Measurements from ENCODE around the gene IFT122. TPM values are rescaled to one million over a fixed set of nuclear protein-coding genes. Genes with fewer than 3 reads are reported as not detected.
"Not testable (repeated sequence)": the region's sequence is repeated elsewhere in the genome, so short reads cannot be mapped to it uniquely, and the experiment has no call there.

IFT122 gene
- total RNA-seq, 2 donors from 2014 or later = 20.5 to 26.9 TPM

DNA sequence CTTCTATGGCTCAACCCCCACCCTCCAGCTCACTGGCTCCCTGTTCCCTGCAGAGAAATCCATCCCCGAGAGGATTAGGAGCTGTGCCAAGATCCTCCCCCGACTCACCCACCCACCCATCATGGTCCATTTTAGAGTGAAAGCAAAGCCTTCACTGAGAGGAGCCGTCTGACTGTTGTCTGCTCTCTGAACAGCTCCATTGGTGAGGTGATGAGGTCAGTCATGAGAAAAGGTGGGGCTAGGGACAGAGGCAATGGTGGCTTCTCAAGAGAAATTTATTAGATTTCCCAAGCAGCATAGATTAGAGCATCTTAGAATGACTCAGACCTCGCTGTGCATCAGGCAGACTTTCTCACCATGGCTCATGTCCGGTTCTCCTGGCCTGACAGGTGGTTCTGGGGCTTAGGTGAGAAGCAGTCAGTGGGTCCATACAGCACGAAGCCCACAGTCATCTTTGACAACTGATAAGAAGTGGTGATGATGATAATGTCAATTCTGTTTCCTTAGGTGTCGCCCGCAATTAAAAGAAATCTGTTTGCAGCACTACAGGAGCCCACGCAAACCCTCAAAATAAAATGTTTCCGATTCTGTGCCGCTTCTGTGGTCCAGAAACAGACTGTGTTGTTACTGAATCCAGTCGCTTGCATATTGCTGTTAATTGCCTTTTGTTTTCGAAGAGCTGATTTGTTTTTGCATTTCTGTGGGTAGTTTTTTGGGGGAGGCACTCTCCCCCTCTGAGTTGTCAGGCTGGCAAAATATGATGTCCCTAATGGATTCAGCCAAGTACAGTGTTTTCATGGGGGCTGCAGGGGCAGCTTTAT lies 63.7 kb downstream of the IFT122 start:
- no peak overlapping the region for H3K27ac Mint-ChIP-seq
- no peaks in the 10 kb centered on the region for H3K4me1 Mint-ChIP-seq (ENCODE audit: low read depth)
- no peaks in the 10 kb centered on the region for H3K9me3 Mint-ChIP-seq
- ATAC-seq (replicated peaks in 1 of 2) = no peak
- H3K4me3 Mint-ChIP-seq = no peak overlapping the region
- DNase-seq = no peak
- H3K27me3 Mint-ChIP-seq (ENCODE audit: low read depth) = no peaks in the 10 kb centered on the region
- H3K36me3 Mint-ChIP-seq (ENCODE audit: insufficient read depth in 2 of 2) = no peaks in the 10 kb centered on the region

DNA sequence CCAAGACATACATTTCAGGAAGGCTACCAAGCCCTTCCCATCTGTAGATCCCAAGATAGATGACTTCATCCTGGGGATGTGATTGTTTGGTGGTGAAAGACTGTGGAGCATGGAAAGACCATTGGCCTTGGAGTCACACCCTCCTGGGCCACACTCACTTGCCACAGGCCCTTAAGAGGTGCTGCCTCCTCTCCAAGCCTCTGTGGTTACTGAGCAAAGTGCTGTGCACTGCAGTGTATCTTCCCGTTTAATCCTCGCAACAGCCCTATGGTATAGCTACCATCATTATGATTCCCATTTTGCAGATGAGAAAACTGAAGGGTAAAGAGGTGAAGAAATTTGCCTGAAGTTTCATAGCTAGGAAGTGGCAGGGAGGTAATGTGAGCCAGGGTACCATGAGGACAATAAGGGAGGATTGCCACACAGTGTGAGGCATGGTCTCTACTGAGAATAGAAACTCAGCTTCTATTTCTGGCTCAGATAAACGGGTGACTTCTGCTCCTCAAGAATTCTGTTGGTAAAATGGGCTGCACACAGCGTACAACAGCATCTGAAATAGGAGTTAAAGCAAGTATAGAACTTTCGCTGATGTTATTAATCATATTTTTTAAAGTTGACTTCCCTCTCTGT lies 64.6 kb downstream of the IFT122 start:
- Mint-ChIP-seq H3K27ac (no peak overlapping the region), H3K36me3 (ENCODE audit: insufficient read depth in 2 of 2) (no peaks in the 10 kb centered on the region), H3K27me3 (ENCODE audit: low read depth) (no peaks in the 10 kb centered on the region), H3K4me1 (ENCODE audit: low read depth) (no peaks in the 10 kb centered on the region), H3K9me3 (no peaks in the 10 kb centered on the region), H3K4me3 (no peak overlapping the region)
- ATAC-seq (replicated peaks in 1 of 2) (no peak), DNase-seq (no peak)

DNA sequence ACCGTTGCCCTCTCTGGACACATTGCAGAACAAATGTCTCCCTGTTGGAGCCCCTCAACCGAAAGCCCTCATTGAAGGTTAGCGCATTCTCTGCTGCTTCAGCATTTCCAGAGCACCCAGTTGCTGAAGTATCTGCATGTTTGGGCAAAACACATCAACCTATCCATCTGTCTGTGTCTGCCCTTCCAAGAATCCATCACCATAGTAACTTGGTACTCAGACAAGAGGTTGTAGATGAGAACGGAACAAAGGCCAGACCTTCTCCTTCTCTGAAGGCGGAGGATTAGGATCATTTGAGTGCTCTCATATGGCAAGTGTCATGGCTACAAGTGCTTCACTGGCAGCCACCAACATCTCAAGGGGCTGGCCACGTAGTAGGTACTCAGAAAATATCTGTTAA lies 65.3 kb downstream of the IFT122 start:
- Mint-ChIP-seq H3K27ac (no peak overlapping the region), H3K9me3 (no peaks in the 10 kb centered on the region), H3K4me3 (no peak overlapping the region), H3K4me1 (ENCODE audit: low read depth) (no peaks in the 10 kb centered on the region), H3K27me3 (ENCODE audit: low read depth) (no peaks in the 10 kb centered on the region), H3K36me3 (ENCODE audit: insufficient read depth in 2 of 2) (no peaks in the 10 kb centered on the region)
- DNase-seq = no peak
- no peak for ATAC-seq (replicated peaks in 1 of 2)

DNA sequence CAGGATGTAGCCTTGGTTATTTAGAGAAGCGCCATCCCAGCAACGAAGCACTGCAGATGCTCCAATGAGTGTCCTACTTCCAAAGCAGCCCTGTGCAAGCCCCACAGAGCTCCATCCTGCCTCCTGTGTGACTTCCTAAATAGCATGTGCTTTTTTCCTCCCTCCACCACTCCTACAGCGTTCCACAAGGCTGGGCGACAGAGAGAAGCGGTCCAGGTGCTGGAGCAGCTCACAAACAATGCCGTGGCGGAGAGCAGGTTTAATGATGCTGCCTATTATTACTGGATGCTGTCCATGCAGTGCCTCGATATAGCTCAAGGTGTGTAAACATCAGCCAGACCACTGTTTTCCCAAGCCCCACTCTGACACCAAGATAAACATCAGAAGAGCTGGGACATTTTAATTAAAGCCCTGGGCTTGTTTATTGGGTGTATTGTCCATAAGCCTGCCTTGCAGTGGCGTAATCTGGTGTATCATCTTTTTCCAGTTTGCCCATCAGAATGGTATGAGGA lies 66.3 kb downstream of the IFT122 start:
- ATAC-seq (replicated peaks in 1 of 2) (no peak), DNase-seq (no peak)
- Mint-ChIP-seq H3K27me3 (ENCODE audit: low read depth) (no peaks in the 10 kb centered on the region), H3K4me3 (no peak overlapping the region), H3K9me3 (no peaks in the 10 kb centered on the region), H3K4me1 (ENCODE audit: low read depth) (no peaks in the 10 kb centered on the region), H3K36me3 (ENCODE audit: insufficient read depth in 2 of 2) (no peaks in the 10 kb centered on the region), H3K27ac (no peak overlapping the region)

DNA sequence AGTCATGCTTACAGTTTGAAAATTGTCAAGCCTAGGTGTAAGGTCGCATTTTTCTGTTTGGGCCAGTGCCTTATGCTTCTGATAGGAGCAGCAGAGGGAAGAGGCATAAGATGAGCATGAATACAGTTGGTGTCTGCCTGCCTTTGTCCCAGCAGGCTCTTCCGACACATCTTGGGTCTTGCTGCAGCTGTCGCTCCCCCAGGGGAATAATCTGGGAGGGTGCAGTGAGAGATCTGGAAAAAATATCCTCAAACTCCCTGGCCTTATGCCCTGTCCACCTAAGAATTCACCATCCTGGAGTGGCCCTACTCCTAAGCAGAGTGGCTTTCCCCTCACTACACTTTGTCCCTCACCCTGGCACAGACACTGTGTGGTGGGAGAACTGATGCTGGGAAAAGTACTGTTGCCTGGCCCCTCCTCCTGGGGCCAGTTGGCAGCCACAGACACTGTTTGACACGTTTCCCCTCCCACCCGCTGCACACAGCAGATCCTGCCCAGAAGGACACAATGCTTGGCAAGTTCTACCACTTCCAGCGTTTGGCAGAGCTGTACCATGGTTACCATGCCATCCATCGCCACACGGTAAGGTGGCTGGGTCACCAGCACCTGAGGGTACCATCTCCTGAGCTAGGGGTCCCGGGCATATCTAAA lies 67.3 kb downstream of the IFT122 start:
- Mint-ChIP-seq H3K4me1 (ENCODE audit: low read depth) (no peaks in the 10 kb centered on the region), H3K27ac (no peak overlapping the region), H3K9me3 (no peaks in the 10 kb centered on the region), H3K27me3 (ENCODE audit: low read depth) (no peaks in the 10 kb centered on the region), H3K36me3 (ENCODE audit: insufficient read depth in 2 of 2) (no peaks in the 10 kb centered on the region), H3K4me3 (no peak overlapping the region)
- no peak for ATAC-seq (replicated peaks in 1 of 2)
- no peak for DNase-seq

DNA sequence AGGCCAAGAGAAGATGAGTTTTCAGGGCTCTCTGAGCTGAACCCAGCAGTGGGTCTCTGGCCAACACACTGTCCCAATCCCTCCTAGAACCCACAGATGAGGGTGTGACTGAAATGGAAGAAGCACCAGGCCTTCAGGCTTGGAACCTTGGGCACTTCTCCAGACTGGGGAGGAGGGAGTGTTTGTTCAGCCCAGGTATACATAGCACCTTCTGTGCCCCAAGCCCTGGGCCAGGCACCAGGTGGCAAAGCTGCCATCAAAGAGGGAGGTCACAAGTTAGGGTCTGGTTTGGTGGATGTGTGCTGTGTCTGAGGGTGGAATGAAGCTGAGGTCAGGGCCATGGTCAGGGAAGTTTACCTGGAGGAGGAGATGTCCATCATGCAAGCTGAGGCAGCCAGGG lies 72.6 kb downstream of the IFT122 start:
- DNase-seq (no peak), ATAC-seq (replicated peaks in 1 of 2) (no peak)
- Mint-ChIP-seq H3K27me3 (ENCODE audit: low read depth) (no peaks in the 10 kb centered on the region), H3K4me3 (no peak overlapping the region), H3K9me3 (no peaks in the 10 kb centered on the region), H3K36me3 (ENCODE audit: insufficient read depth in 2 of 2) (peaks cover 0 to 2% of the 10 kb centered on the region in 2 donors), H3K27ac (no peak overlapping the region), H3K4me1 (ENCODE audit: low read depth) (no peaks in the 10 kb centered on the region)

DNA sequence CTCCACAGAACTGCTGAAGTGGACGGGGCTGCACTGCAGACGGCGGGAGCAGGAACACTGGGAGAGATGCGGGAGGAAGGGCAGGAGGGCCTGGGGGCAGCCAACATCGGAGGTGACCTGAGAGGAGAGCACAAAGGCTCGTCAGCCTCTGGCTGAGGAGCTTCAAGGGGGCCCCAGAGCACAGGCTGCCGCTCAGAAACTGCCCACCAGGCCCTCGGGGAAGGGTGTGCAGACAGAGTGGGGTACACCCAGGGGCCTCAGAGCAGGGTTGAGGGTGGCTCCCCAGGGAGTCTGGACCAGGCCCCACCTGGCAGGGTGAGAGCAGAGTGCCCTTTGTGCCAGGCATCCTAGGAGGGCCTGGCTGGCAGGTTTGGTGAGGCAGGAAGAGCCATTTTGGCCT lies 73.7 kb downstream of the IFT122 start:
- H3K27me3 Mint-ChIP-seq (ENCODE audit: low read depth) = no peaks in the 10 kb centered on the region
- DNase-seq = no peak

DNA sequence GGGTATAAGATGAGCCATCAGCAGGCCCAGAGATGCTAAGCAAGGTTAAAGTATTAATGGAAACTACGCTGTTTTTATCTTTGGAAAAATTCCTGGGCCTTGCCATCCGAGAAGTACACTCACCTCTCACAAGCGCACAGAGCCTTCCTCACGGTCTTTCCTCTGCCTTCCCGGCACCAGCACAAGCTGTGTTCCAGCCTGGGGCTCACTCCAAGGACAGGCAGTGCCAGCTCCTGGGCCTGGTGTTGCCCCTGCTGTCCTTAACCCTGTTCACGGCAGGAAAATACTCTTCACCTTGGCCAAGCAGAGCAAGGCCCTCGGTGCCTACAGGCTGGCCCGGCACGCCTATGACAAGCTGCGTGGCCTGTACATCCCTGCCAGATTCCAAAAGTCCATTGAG lies 74.1 kb downstream of the IFT122 start:
- DNase-seq = no peak

More for the DNA sequence above, 73.7 kb downstream of the IFT122 start:
- ATAC-seq (replicated peaks in 1 of 2) = no peak
- Mint-ChIP-seq H3K9me3 (no peaks in the 10 kb centered on the region), H3K27ac (no peak overlapping the region), H3K36me3 (ENCODE audit: insufficient read depth in 2 of 2) (peaks cover 0 to 2% of the 10 kb centered on the region in 2 donors), H3K4me1 (ENCODE audit: low read depth) (no peaks in the 10 kb centered on the region), H3K4me3 (no peak overlapping the region)

DNA sequence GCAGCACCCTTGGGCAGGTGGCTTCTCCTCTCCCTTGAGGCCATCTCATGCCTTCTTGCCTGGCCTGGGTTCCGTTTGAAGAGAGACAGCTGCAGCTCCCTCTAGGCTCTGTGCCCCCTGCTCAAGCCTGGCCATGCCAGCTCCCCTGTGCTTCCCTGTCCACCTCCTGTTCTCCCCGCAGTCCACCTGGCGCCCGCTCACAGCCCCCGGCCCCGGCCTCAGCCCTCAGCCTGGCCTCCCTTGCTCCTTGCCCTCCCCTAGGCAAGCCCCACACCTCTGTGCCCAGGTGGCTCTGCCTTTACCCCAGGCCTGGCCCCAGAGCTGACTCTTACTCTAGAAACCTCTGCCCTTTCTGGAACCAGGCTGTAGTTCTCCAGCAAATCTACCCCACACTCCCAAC lies 74.5 kb downstream of the IFT122 start:
- ATAC-seq (replicated peaks in 1 of 2) = no peak
- DNase-seq = no peak
- no peak overlapping the region for H3K4me3 Mint-ChIP-seq
- no peaks in the 10 kb centered on the region for H3K4me1 Mint-ChIP-seq (ENCODE audit: low read depth)
- no peaks in the 10 kb centered on the region for H3K27me3 Mint-ChIP-seq (ENCODE audit: low read depth)
- no peaks in the 10 kb centered on the region for H3K9me3 Mint-ChIP-seq
- H3K27ac Mint-ChIP-seq = no peak overlapping the region
- peaks cover 0 to 2% of the 10 kb centered on the region in 2 donors for H3K36me3 Mint-ChIP-seq (ENCODE audit: insufficient read depth in 2 of 2)

More for the DNA sequence above, 74.1 kb downstream of the IFT122 start:
- Mint-ChIP-seq H3K27me3 (ENCODE audit: low read depth) (no peaks in the 10 kb centered on the region), H3K27ac (no peak overlapping the region), H3K4me1 (ENCODE audit: low read depth) (no peaks in the 10 kb centered on the region), H3K4me3 (no peak overlapping the region), H3K36me3 (ENCODE audit: insufficient read depth in 2 of 2) (peaks cover 0 to 2% of the 10 kb centered on the region in 2 donors), H3K9me3 (no peaks in the 10 kb centered on the region)
- no peak for ATAC-seq (replicated peaks in 1 of 2)

DNA sequence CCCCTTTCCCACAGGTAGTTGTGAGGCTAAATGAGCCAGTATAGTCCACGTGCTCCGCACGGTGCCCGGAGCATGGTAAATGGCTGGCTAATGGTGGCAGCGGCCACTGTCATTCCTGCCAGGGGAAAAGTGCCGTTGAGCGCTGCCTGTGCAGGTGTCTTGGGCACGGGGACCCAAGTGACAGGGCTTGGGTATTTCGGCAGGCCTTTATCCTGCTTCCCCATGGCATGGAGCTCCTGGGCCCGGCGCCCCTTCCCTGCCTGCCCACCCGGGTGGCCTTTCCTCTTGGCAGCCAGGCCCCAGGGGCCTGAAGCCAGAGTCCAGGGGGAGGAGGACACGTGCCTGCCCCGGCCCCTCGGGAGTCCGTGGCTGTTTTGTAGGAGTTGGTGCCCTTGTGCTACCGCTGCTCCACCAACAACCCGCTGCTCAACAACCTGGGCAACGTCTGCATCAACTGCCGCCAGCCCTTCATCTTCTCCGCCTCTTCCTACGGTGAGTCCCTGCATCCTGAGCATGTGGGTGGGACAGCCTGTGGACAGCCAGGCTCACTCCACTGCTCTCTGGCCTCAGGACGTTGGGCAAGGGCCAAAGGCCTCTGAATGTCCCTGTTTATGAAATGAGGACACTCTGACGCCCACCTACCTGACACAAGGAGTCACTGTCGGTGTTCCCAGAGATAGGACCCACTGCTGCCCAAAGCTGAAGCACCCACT lies 75.2 kb downstream of the IFT122 start:
- not testable (repeated sequence) for H3K27me3 Mint-ChIP-seq (ENCODE audit: low read depth); H3K4me1 Mint-ChIP-seq (ENCODE audit: low read depth); H3K9me3 Mint-ChIP-seq; DNase-seq; H3K4me3 Mint-ChIP-seq; H3K36me3 Mint-ChIP-seq (ENCODE audit: insufficient read depth in 2 of 2); ATAC-seq (replicated peaks in 1 of 2); H3K27ac Mint-ChIP-seq

DNA sequence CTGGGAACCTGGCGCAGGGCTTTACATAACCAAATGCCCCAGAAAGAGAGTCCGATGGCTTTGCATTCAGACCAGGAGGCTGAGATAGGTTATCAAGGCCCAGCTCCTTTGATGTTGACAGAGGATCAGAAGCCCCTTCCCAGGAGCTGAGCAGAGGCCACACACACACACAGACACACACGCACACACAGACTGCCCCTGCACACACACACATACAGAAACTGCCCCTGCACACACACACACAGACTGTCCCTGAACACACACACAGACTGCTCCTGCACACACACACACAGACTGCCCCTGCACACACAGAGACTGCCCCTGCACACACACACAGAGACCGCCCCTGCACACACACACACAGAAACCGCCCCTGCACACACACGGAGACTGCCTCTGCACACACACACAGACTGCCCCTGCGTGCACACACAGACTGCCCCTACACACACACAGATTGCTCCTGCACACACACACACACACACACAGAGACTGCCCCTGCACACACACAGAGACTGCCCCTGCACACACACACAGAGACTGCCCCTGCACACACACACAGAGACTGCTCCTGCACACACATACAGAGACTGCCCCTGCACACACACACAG lies 75.9 kb downstream of the IFT122 start:
- not testable (repeated sequence) for ATAC-seq (replicated peaks in 1 of 2); H3K9me3 Mint-ChIP-seq; H3K4me3 Mint-ChIP-seq; H3K4me1 Mint-ChIP-seq (ENCODE audit: low read depth); H3K27me3 Mint-ChIP-seq (ENCODE audit: low read depth); H3K36me3 Mint-ChIP-seq (ENCODE audit: insufficient read depth in 2 of 2); DNase-seq; H3K27ac Mint-ChIP-seq

DNA sequence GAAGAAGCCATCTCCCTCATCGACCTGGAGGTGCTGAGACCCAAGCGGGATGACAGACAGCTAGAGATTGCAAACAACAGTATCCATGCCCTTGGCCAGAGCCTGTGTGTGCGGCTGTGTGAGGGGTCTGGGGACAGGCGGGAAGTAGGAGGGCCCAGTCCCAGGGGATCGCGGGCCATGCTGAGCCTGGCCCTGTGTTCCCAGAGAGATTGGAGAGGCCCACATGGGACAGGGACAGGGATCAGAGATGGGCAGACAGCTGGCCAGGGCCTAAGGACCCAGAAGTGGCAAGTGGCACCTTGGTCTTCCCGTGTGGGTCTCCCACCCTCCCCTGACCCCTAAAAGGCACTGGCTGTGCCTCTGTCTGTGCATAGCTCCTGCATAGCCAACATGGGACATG lies 77.5 kb downstream of the IFT122 start:
- H3K36me3 Mint-ChIP-seq (ENCODE audit: insufficient read depth in 2 of 2) = peaks cover 0 to 2% of the 10 kb centered on the region in 2 donors
- H3K4me3 Mint-ChIP-seq = no peak overlapping the region
- H3K27me3 Mint-ChIP-seq (ENCODE audit: low read depth) = no peaks in the 10 kb centered on the region
- no peaks in the 10 kb centered on the region for H3K4me1 Mint-ChIP-seq (ENCODE audit: low read depth)
- ATAC-seq (replicated peaks in 1 of 2) (no peak), DNase-seq (no peak)
- no peaks in the 10 kb centered on the region for H3K9me3 Mint-ChIP-seq
- H3K27ac Mint-ChIP-seq = no peak overlapping the region
